OCI-LY7 (cell line): ENCODE measurements around the gene MRPS27.

Source experiments
- CTCF ChIP-seq: fragments of 200-600 bp; sonication (generic); conservative IDR thresholded peaks from 2 replicates; pipeline ENCODE4 v1.5.1; 2014; ENCODE audit warnings: mild to moderate bottlenecking, antibody characterized with exemption, low read length, moderate library complexity, mixed read lengths
- EZH2phosphoT487 ChIP-seq: fragments of 200-600 bp; sonication (generic); IDR thresholded peaks from 2 replicates; pipeline ENCODE4 v1.6.1; 2018; ENCODE audit warnings: low read depth, borderline replicate concordance, mild to moderate bottlenecking, mixed run types, antibody characterized with exemption, low read length, moderate library complexity, mixed read lengths

- TF ChIP-seq CTCF (no peak), EZH2phosphoT487 (no peak)
Observed at GRCh38 chr5:72256536-72256935, 63.5 kb downstream of the MRPS27 start.
